HepG2 (cell line): Measurements from ENCODE around the gene CEP19. TPM values are rescaled to one million over a fixed set of nuclear protein-coding genes. Genes with fewer than 3 reads are reported as not detected.
A peak's percentile ranks its signal among the peaks of the same experiment; 100 is the strongest.

Experiments
- ELF3 ChIP-seq: IDR thresholded peaks from 2 replicates; pipeline ENCODE4 v1.6.1; 2016; ENCODE audit warnings: missing genetic modification reagents, missing compliant biosample characterization
- GZF1 ChIP-seq: sonication (generic); formaldehyde crosslinking; IDR thresholded peaks from 2 replicates; pipeline ENCODE4 v1.5.1; 2020; ENCODE audit warnings: mild to moderate bottlenecking, missing genetic modification reagents
- ISL2 ChIP-seq: sonication (generic); formaldehyde crosslinking; IDR thresholded peaks from 2 replicates; pipeline ENCODE4 v1.5.0; 2020; ENCODE audit warnings: missing genetic modification reagents
- NCOA2 ChIP-seq: sonication (generic); formaldehyde crosslinking; IDR thresholded peaks from 2 replicates; pipeline ENCODE4 v1.8.0; 2022; ENCODE audit warnings: inconsistent platforms
- PCBP1 ChIP-seq: fragments of 200-400 bp; formaldehyde crosslinking; IDR thresholded peaks from 2 replicates; pipeline ENCODE4 v1.6.1; 2017; ENCODE audit warnings: mild to moderate bottlenecking, low read depth, low read length, borderline replicate concordance
- SMARCC2 ChIP-seq: fragments of 450-650 bp; IDR thresholded peaks from 2 replicates; pipeline ENCODE4 v1.6.1; 2017; ENCODE audit warnings: antibody characterized with exemption, mild to moderate bottlenecking
- TBX2 ChIP-seq: sonication (generic); formaldehyde crosslinking; IDR thresholded peaks from 2 replicates; pipeline ENCODE4 v1.5.0; 2020; ENCODE audit warnings: missing genetic modification reagents, mild to moderate bottlenecking, borderline replicate concordance
- TRIM24 ChIP-seq: sonication (generic); formaldehyde crosslinking; IDR thresholded peaks from 2 replicates; pipeline ENCODE4 v1.8.0; 2022; ENCODE audit warnings: mild to moderate bottlenecking, missing genetic modification reagents
- YEATS2 ChIP-seq: sonication (generic); formaldehyde crosslinking; IDR thresholded peaks from 2 replicates; pipeline ENCODE4 v1.4.0; 2020; ENCODE audit warnings: missing genetic modification reagents, borderline replicate concordance
- ZNF292 ChIP-seq: sonication (generic); formaldehyde crosslinking; IDR thresholded peaks from 2 replicates; pipeline ENCODE4 v1.8.1; 2022; ENCODE audit warnings: mild to moderate bottlenecking, low read depth, missing genetic modification reagents, borderline replicate concordance
- ZNF30 ChIP-seq: sonication (generic); formaldehyde crosslinking; IDR thresholded peaks from 2 replicates; pipeline ENCODE4 v1.5.0; 2020; ENCODE audit warnings: mild to moderate bottlenecking, missing genetic modification reagents
- ZNF670 ChIP-seq: sonication (generic); formaldehyde crosslinking; IDR thresholded peaks from 2 replicates; pipeline ENCODE4 v1.8.0; 2022; ENCODE audit warnings: mild to moderate bottlenecking, missing genetic modification reagents, borderline replicate concordance
- ZNF713 ChIP-seq: sonication (generic); formaldehyde crosslinking; IDR thresholded peaks from 2 replicates; pipeline ENCODE4 v1.4.0; 2020; ENCODE audit warnings: mild to moderate bottlenecking, missing genetic modification reagents
- ZSCAN21 ChIP-seq: sonication (generic); formaldehyde crosslinking; IDR thresholded peaks from 2 replicates; pipeline ENCODE4 v1.8.0; 2022; ENCODE audit warnings: mild to moderate bottlenecking, missing genetic modification reagents, moderate library complexity, borderline replicate concordance
- ZSCAN9 ChIP-seq: IDR thresholded peaks from 2 replicates; pipeline ENCODE4 v1.6.1; 2016; ENCODE audit warnings: borderline replicate concordance
- polyA plus RNA-seq, 8 experiments: library from polyadenylated mRNA; depleted of rRNA in 3 of 8; stranded (reverse) in 7 of 8; unstranded in 1 of 8; fragments of >200 nt; fragmentation: Illumina TruSeq in 4 of 8; extraction: Trizol in 4 of 8; gene quantifications; 2 replicates each; pipeline versions ENCODE4 v1.2.1 to v1.2.3, GENCODE V29; 2011 to 2016; ENCODE audit warnings: low read depth in 4 of 8, missing spikeins in 1 of 8, mixed read lengths in 1 of 8; ENCODE audit not compliant: insufficient read depth in 1 of 8
- total RNA-seq, 5 experiments: library from RNA; depleted of rRNA; stranded (reverse); fragments of >200 nt; fragmentation: Illumina TruSeq; extraction: Trizol; gene quantifications; 2 replicates each; pipeline ENCODE4 v1.2.3, GENCODE V29; 2016; ENCODE audit warnings: low read depth in 1 of 5
- TF ChIP-seq, protein P1 (sequence below): sonication (generic); formaldehyde crosslinking; IDR thresholded peaks from 2 replicates; pipeline ENCODE4 v1.8.1; 2022; ENCODE audit warnings: low read depth, mild to moderate bottlenecking, missing genetic modification reagents
- TF ChIP-seq, protein P2 (sequence below): sonication (generic); formaldehyde crosslinking; IDR thresholded peaks from 2 replicates; pipeline ENCODE4 v1.4.0; 2020; ENCODE audit warnings: low read depth, mild to moderate bottlenecking, missing genetic modification reagents
- TF ChIP-seq, protein P3 (sequence below): sonication (generic); formaldehyde crosslinking; IDR thresholded peaks from 2 replicates; pipeline ENCODE4 v1.8.0; 2022; ENCODE audit warnings: mild to moderate bottlenecking, missing genetic modification reagents, moderate library complexity
- TF ChIP-seq, protein P4 (sequence below): sonication (generic); formaldehyde crosslinking; IDR thresholded peaks from 2 replicates; pipeline ENCODE4 v1.5.1; 2020; ENCODE audit warnings: mild to moderate bottlenecking, missing genetic modification reagents, moderate library complexity

Gene CEP19
- total and polyA plus RNA-seq, 2 of the 13 experiments (the other 11 are each of a cell fraction or from before 2014, with no cell fraction given) = 0.48 to 1.2 TPM

DNA sequence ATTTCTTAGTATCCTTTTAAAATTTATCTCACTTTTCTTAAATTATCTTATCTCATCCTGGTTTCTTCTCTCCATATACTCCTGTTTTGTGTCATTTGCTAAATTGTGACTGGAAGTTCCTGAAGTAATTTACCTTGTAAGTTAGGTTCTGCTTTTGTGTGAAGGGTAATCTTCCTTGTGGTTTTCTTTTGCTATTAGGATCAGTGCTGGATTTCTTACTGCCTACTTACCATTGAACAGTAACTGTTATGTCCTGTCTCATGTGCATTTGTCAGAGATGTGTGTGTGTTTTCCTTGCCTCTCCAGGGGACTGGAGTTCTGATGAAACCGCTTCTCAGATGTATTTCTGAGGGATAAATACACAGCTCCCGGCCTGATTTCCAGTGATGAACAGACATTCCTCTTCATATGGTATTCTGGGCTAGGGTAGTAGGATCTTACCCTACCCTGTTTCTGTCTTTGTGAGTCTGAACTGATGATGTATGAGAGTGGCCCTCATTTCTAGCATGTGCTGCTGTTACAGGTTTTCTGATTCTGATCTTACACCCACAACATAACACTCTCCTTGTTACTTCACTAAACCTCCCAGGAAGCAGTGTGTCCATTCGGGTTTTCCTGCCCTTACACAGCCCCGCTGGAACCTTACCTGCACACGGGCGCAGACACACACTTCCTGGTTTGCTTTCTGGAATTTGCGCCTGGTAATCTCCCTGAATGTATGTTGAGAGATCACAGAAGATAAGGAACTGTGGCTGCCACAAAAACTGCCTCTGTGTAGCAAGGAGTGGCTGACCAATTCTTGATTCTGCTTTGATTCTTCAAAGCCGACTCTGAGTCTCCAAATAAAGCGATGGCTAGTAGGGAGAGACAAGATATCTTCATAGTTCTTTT is 42.3 kb upstream of the CEP19 start (continued):
- TF ChIP-seq GZF1 (CRISPR knock-in tag) = no peak
- TF ChIP-seq TRIM24 (CRISPR knock-in tag) = no peak
- no peak for TF ChIP-seq ZSCAN21 (CRISPR knock-in tag)
- TF ChIP-seq ZNF30 (CRISPR knock-in tag) = no peak
- TF ChIP-seq ELF3 = peak; percentile 97
- TF ChIP-seq ZNF292 (CRISPR knock-in tag) = peak; percentile 77; the same call in 1 of the 2 replicates
- no peak for TF ChIP-seq ISL2
- TF ChIP-seq, protein P1, sequence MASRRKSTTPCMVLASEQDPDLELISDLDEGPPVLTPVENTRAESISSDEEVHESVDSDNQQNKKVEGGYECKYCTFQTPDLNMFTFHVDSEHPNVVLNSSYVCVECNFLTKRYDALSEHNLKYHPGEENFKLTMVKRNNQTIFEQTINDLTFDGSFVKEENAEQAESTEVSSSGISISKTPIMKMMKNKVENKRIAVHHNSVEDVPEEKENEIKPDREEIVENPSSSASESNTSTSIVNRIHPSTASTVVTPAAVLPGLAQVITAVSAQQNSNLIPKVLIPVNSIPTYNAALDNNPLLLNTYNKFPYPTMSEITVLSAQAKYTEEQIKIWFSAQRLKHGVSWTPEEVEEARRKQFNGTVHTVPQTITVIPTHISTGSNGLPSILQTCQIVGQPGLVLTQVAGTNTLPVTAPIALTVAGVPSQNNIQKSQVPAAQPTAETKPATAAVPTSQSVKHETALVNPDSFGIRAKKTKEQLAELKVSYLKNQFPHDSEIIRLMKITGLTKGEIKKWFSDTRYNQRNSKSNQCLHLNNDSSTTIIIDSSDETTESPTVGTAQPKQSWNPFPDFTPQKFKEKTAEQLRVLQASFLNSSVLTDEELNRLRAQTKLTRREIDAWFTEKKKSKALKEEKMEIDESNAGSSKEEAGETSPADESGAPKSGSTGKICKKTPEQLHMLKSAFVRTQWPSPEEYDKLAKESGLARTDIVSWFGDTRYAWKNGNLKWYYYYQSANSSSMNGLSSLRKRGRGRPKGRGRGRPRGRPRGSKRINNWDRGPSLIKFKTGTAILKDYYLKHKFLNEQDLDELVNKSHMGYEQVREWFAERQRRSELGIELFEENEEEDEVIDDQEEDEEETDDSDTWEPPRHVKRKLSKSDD (CRISPR knock-in tag) = no peak
- no peak for TF ChIP-seq YEATS2 (CRISPR knock-in tag)
- TF ChIP-seq TBX2 = peak; percentile 48; the same call in 1 of the 2 replicates
- TF ChIP-seq, protein P2, sequence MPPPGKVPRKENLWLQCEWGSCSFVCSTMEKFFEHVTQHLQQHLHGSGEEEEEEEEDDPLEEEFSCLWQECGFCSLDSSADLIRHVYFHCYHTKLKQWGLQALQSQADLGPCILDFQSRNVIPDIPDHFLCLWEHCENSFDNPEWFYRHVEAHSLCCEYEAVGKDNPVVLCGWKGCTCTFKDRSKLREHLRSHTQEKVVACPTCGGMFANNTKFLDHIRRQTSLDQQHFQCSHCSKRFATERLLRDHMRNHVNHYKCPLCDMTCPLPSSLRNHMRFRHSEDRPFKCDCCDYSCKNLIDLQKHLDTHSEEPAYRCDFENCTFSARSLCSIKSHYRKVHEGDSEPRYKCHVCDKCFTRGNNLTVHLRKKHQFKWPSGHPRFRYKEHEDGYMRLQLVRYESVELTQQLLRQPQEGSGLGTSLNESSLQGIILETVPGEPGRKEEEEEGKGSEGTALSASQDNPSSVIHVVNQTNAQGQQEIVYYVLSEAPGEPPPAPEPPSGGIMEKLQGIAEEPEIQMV (CRISPR knock-in tag) = 0 out of 2 replicates have a peak, but pooled peaks have one; percentile 31
- no peak for TF ChIP-seq ZNF670
- TF ChIP-seq ZNF713 (CRISPR knock-in tag) = no peak
- TF ChIP-seq PCBP1 = no peak
- TF ChIP-seq, protein P3, sequence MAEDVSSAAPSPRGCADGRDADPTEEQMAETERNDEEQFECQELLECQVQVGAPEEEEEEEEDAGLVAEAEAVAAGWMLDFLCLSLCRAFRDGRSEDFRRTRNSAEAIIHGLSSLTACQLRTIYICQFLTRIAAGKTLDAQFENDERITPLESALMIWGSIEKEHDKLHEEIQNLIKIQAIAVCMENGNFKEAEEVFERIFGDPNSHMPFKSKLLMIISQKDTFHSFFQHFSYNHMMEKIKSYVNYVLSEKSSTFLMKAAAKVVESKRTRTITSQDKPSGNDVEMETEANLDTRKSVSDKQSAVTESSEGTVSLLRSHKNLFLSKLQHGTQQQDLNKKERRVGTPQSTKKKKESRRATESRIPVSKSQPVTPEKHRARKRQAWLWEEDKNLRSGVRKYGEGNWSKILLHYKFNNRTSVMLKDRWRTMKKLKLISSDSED = no peak
- no peak for TF ChIP-seq ZSCAN9 (CRISPR knock-in tag)
- no peak for TF ChIP-seq SMARCC2
- TF ChIP-seq NCOA2 (CRISPR knock-in tag) = no peak
- TF ChIP-seq, protein P4, sequence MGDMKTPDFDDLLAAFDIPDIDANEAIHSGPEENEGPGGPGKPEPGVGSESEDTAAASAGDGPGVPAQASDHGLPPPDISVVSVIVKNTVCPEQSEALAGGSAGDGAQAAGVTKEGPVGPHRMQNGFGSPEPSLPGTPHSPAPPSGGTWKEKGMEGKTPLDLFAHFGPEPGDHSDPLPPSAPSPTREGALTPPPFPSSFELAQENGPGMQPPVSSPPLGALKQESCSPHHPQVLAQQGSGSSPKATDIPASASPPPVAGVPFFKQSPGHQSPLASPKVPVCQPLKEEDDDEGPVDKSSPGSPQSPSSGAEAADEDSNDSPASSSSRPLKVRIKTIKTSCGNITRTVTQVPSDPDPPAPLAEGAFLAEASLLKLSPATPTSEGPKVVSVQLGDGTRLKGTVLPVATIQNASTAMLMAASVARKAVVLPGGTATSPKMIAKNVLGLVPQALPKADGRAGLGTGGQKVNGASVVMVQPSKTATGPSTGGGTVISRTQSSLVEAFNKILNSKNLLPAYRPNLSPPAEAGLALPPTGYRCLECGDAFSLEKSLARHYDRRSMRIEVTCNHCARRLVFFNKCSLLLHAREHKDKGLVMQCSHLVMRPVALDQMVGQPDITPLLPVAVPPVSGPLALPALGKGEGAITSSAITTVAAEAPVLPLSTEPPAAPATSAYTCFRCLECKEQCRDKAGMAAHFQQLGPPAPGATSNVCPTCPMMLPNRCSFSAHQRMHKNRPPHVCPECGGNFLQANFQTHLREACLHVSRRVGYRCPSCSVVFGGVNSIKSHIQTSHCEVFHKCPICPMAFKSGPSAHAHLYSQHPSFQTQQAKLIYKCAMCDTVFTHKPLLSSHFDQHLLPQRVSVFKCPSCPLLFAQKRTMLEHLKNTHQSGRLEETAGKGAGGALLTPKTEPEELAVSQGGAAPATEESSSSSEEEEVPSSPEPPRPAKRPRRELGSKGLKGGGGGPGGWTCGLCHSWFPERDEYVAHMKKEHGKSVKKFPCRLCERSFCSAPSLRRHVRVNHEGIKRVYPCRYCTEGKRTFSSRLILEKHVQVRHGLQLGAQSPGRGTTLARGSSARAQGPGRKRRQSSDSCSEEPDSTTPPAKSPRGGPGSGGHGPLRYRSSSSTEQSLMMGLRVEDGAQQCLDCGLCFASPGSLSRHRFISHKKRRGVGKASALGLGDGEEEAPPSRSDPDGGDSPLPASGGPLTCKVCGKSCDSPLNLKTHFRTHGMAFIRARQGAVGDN (CRISPR knock-in tag) = no peak
